GM19395 (cell line): Measurements from ENCODE around the gene ZNF599.

Source experiments
- ATAC-seq: cut with Tn5 transposase; IDR thresholded peaks from one replicate; pipeline ENCODE4 v1.9.1; 2021; ENCODE audit warnings: mild to moderate bottlenecking, moderate library complexity; ENCODE audit not compliant: unreplicated experiment

Gene ZNF599

GRCh38 chr19:34744896-34745690 is 27.9 kb downstream of the ZNF599 start:
- no peak for ATAC-seq

- ATAC-seq: no peak
Observed at GRCh38 chr19:34734537-34735103, 38.4 kb downstream of the ZNF599 start.

GRCh38 chr19:34733746-34734536 is 39.1 kb downstream of the ZNF599 start, which contains the start of gene ZNF181:
Gene ZNF181 (plus strand): TSS chr19:34734243. CDS start chr19:34735038, 795 bp downstream.
- ATAC-seq: peak; percentile 87

- no peak for ATAC-seq
Observed at GRCh38 chr19:34733266-34733745, 39.7 kb downstream of the ZNF599 start.

- ATAC-seq: no peak
Observed at GRCh38 chr19:34732612-34733211, 40.3 kb downstream of the ZNF599 start.

GRCh38 chr19:34731964-34732363 is 41.1 kb downstream of the ZNF599 start:
- ATAC-seq: no peak

GRCh38 chr19:34731019-34731829 is 41.8 kb downstream of the ZNF599 start:
- ATAC-seq: no peak

- no peak for ATAC-seq
Observed at GRCh38 chr19:34725400-34725799, 47.6 kb downstream of the ZNF599 start.

- no peak for ATAC-seq
Observed at GRCh38 chr19:34722353-34722752, 50.7 kb downstream of the ZNF599 start.

- no peak for ATAC-seq
Observed at GRCh38 chr19:34715357-34715756, 57.7 kb downstream of the ZNF599 start.

GRCh38 chr19:34713262-34713637 is 59.8 kb downstream of the ZNF599 start:
- ATAC-seq: no peak

- ATAC-seq: no peak
Observed at GRCh38 chr19:34712395-34713261, 60.4 kb downstream of the ZNF599 start.

GRCh38 chr19:34711890-34712289 is 61.1 kb downstream of the ZNF599 start:
- no peak for ATAC-seq
